ENCODE results near the gene MUC22.
A peak's percentile ranks its signal among the peaks of the same experiment; 100 is the strongest.

Gene MUC22

DNA sequence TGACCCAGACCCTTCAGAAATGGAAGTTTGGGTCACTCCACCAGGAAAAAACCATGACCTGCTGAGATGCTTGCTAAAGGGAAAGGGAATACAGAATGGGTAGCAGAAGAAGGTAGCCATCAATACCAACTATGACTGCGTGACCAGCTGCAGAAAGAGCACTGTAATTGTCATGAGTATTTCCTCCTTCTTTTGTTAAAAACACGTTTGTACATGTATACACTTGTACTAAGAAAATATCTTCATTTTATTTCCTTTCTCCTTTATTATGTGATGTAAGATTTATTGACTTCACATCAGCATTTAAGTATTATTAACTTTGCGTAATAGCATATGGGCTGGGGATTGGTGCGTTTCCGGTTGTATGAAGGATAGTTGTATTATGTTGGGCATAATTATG, 39.3 kb upstream of the MUC22 start:
- H3K9ac ChIP-seq (ENCODE audit: insufficient read length) = no peak overlapping the region
- DNase-seq (ENCODE audit: low read depth, low spot score) = no peak
- H3K27ac ChIP-seq = no peak overlapping the region
- TF ChIP-seq EZH2 (IDR thresholded peaks at IDR 0.05) = no peak
- no peak for TF ChIP-seq FOXP2 (optimal IDR thresholded peaks at IDR 0.05; ENCODE audit: control extremely low read depth, extremely low read length, insufficient read depth)
- no peak for TF ChIP-seq POLR2AphosphoS5 (IDR thresholded peaks at IDR 0.05; ENCODE audit: borderline replicate concordance, low read depth, low read length)
- H3K36me3 ChIP-seq (ENCODE audit: insufficient read depth, low read length) = no peaks in the 10 kb centered on the region
- no peak overlapping the region for H3K4me3 ChIP-seq
- H3K9me3 ChIP-seq (ENCODE audit: low read depth, low read length) = no peaks in the 10 kb centered on the region

- Histone ChIP-seq H3K9ac (ENCODE audit: insufficient read length) (no peak overlapping the region), H3K9me3 (ENCODE audit: low read depth, low read length) (no peaks in the 10 kb centered on the region), H3K27ac (no peak overlapping the region), H3K36me3 (ENCODE audit: insufficient read depth, low read length) (no peaks in the 10 kb centered on the region), H3K4me3 (no peak overlapping the region)
- no peak for TF ChIP-seq FOXP2 (optimal IDR thresholded peaks at IDR 0.05; ENCODE audit: control extremely low read depth, extremely low read length, insufficient read depth)
- no peak for TF ChIP-seq EZH2 (IDR thresholded peaks at IDR 0.05)
- TF ChIP-seq POLR2AphosphoS5 (IDR thresholded peaks at IDR 0.05; ENCODE audit: borderline replicate concordance, low read depth, low read length) = no peak
- DNase-seq (ENCODE audit: low read depth, low spot score) = no peak
Measured at GRCh38 chr6:30972816-30973215, 37.5 kb upstream of the MUC22 start.

- no peak for DNase-seq (ENCODE audit: low read depth, low spot score)
- Histone ChIP-seq H3K27ac (no peak overlapping the region), H3K9me3 (ENCODE audit: low read depth, low read length) (no peaks in the 10 kb centered on the region), H3K36me3 (ENCODE audit: insufficient read depth, low read length) (no peaks in the 10 kb centered on the region), H3K9ac (ENCODE audit: insufficient read length) (no peak overlapping the region), H3K4me3 (no peak overlapping the region)
- no peak for TF ChIP-seq POLR2AphosphoS5 (IDR thresholded peaks at IDR 0.05; ENCODE audit: borderline replicate concordance, low read depth, low read length)
Measured at GRCh38 chr6:30974490-30975252, 35.6 kb upstream of the MUC22 start.

DNA sequence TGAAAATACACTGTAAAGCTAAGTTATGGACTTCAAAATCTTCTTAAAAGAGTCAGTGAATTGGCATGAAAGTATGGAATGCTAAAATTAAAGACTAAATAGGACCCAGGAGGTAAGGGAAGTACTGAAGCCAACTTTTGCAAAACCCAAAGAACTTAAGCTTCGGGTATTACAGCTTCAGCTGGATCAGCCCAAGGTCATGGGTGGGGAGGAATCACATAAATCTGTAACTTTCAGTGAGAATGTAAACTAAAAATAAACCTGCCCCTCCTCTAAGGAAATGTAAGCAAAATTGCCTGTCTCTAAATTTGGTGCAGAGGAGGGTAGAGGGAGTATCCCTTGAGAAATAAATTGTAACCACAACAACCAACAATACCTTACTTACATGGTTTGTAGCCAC, 31.1 kb upstream of the MUC22 start:
- no peak for DNase-seq (ENCODE audit: low read depth, low spot score)
- Histone ChIP-seq H3K4me3 (no peak overlapping the region), H3K9ac (ENCODE audit: insufficient read length) (no peak overlapping the region), H3K36me3 (ENCODE audit: insufficient read depth, low read length) (no peaks in the 10 kb centered on the region), H3K9me3 (ENCODE audit: low read depth, low read length) (no peaks in the 10 kb centered on the region), H3K27ac (no peak overlapping the region)
- no peak for TF ChIP-seq FOXP2 (optimal IDR thresholded peaks at IDR 0.05; ENCODE audit: control extremely low read depth, extremely low read length, insufficient read depth)
- no peak for TF ChIP-seq POLR2AphosphoS5 (IDR thresholded peaks at IDR 0.05; ENCODE audit: borderline replicate concordance, low read depth, low read length)
- TF ChIP-seq EZH2 (IDR thresholded peaks at IDR 0.05) = no peak

- H3K36me3 ChIP-seq (ENCODE audit: insufficient read depth, low read length) = no peaks in the 10 kb centered on the region
- no peak overlapping the region for H3K4me3 ChIP-seq
- no peaks in the 10 kb centered on the region for H3K9me3 ChIP-seq (ENCODE audit: low read depth, low read length)
- H3K27ac ChIP-seq = no peak overlapping the region
- no peak overlapping the region for H3K9ac ChIP-seq (ENCODE audit: insufficient read length)
- TF ChIP-seq EZH2 (IDR thresholded peaks at IDR 0.05) (no peak), POLR2AphosphoS5 (IDR thresholded peaks at IDR 0.05; ENCODE audit: borderline replicate concordance, low read depth, low read length) (no peak), FOXP2 (optimal IDR thresholded peaks at IDR 0.05; ENCODE audit: control extremely low read depth, extremely low read length, insufficient read depth) (no peak)
- DNase-seq (ENCODE audit: low read depth, low spot score) = no peak
Measured at GRCh38 chr6:30979690-30980089, 30.6 kb upstream of the MUC22 start.

- TF ChIP-seq FOXP2 (optimal IDR thresholded peaks at IDR 0.05; ENCODE audit: control extremely low read depth, extremely low read length, insufficient read depth) = no peak
- H3K36me3 ChIP-seq (ENCODE audit: insufficient read depth, low read length) = no peaks in the 10 kb centered on the region
- H3K4me3 ChIP-seq = peak overlapping the region; percentile 62
- H3K9me3 ChIP-seq (ENCODE audit: low read depth, low read length) = no peaks in the 10 kb centered on the region
- no peak for DNase-seq (ENCODE audit: low read depth, low spot score)
- no peak overlapping the region for H3K27ac ChIP-seq
- no peak overlapping the region for H3K9ac ChIP-seq (ENCODE audit: insufficient read length)
Measured at GRCh38 chr6:30981942-30982772, 28.1 kb upstream of the MUC22 start.

DNA sequence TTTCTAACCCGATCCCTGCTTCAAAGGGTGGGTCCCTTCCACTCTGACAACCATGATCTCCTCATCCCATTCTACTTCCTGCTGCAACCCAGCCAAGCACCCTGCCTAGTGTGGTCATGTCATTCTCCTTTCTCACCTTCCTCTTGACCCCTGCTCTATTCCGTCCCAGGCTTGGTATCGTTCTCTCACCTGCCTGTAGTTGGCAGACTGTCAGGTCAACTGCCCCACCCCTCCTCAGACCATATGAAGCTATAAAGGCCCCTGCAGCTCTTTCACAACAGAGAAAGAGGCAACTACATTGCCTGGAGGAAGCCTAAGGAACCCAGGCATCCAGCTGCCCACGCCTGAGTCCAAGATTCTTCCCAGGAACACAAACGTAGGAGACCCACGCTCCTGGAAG, 26.8 kb upstream of the MUC22 start, which contains the start of gene MUC21:
TSS of gene MUC21 (plus strand) at position 280 of the 400 bp plus-strand sequence. CDS start 241 bp downstream, outside the sequence.
- Histone ChIP-seq H3K36me3 (ENCODE audit: insufficient read depth, low read length) (no peaks in the 10 kb centered on the region), H3K27ac (no peak within 1 kb of the TSS), H3K4me3 (peak within 1 kb of the TSS; percentile 62; the same call in 1 of the 2 replicates), H3K9ac (ENCODE audit: insufficient read length) (no peak within 1 kb of the TSS), H3K9me3 (ENCODE audit: low read depth, low read length) (no peaks in the 10 kb centered on the region)
- DNase-seq (ENCODE audit: low read depth, low spot score) = no peak
- TF ChIP-seq POLR2AphosphoS5 (IDR thresholded peaks at IDR 0.05; ENCODE audit: borderline replicate concordance, low read depth, low read length) = no peak
- no peak for TF ChIP-seq FOXP2 (optimal IDR thresholded peaks at IDR 0.05; ENCODE audit: control extremely low read depth, extremely low read length, insufficient read depth)
- no peak for TF ChIP-seq EZH2 (IDR thresholded peaks at IDR 0.05)

DNA sequence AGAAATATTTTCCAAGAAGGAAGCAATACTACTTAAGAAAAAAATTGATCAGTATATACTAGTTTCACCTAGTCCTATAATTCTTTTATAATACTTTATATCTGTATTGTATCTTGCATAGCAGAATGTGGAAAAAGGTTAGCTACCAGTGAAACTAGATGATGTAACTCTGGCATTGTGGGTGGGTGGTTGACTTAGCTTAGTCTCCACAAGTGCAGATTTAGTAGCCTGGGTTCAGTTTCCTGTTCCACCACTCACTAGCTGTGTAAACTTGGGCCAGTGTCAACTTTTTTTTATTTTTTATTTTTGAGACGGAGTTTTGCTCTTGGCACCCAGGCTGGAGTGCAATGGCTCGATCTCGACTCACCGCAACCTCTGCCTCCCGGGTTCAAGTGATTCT, 24.8 kb upstream of the MUC22 start:
- Histone ChIP-seq H3K9ac (ENCODE audit: insufficient read length) (no peak overlapping the region), H3K36me3 (ENCODE audit: insufficient read depth, low read length) (no peaks in the 10 kb centered on the region), H3K27ac (0 out of 2 replicates have a peak overlapping the region, but pooled peaks have one; percentile 46), H3K9me3 (ENCODE audit: low read depth, low read length) (no peaks in the 10 kb centered on the region), H3K4me3 (no peak overlapping the region)
- DNase-seq (ENCODE audit: low read depth, low spot score) = no peak
- TF ChIP-seq POLR2AphosphoS5 (IDR thresholded peaks at IDR 0.05; ENCODE audit: borderline replicate concordance, low read depth, low read length) (no peak), EZH2 (IDR thresholded peaks at IDR 0.05) (no peak), FOXP2 (optimal IDR thresholded peaks at IDR 0.05; ENCODE audit: control extremely low read depth, extremely low read length, insufficient read depth) (no peak)

Measured in SK-N-MC (cell line).